ENCODE results near the gene ADGRA1. TPM values are rescaled to one million over a fixed set of nuclear protein-coding genes. Genes with fewer than 3 reads are reported as not detected.
"Not testable (repeated sequence)": the region's sequence is repeated elsewhere in the genome, so short reads cannot be mapped to it uniquely, and the experiment has no call there.

Gene ADGRA1
- total and polyA plus RNA-seq, 2 experiments from 2014 or later: not detected

DNA sequence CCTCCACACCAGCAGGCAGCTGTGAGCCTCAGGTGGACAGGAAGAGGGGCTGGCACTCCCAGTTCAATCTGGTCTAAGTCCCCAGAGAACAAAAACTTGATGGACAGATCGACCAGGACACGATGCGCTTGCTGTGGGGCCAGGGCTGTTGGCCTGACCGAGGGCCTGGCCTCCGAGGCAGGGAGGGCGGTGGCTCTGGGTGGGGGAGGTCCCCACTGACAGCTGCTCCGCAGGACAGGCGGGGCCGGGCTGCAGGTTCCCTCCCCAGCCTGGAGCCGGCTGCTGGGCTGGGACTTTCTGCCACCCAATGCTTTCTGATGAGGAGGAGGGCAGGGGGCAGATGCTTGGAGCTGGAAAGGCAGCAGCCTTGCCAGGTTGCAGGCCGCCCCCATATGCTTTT, 37.4 kb upstream of the ADGRA1 start:
- TF ChIP-seq EZH2phosphoT487 (IDR thresholded peaks at IDR 0.05; ENCODE audit: insufficient read depth, low read depth) (no peak), EZH2 (IDR thresholded peaks at IDR 0.05; ENCODE audit: insufficient read depth, poor library complexity, severe bottlenecking) (no peak)
- Histone ChIP-seq H3K9me2 (ENCODE audit: insufficient read depth) (no peaks in the 10 kb centered on the region), H3K79me2 (ENCODE audit: insufficient read depth) (no peaks in the 10 kb centered on the region), H3K27ac (no peak overlapping the region), H3K27me3 (replicated peaks; ENCODE audit: insufficient read depth) (peaks cover 19% of the 10 kb centered on the region; the same call in 1 of the 2 replicates), H3K9me3 (ENCODE audit: low read depth) (no peaks in the 10 kb centered on the region), H3K4me1 (ENCODE audit: insufficient read depth) (no peaks in the 10 kb centered on the region), H3K9ac (no peak overlapping the region), H3K4me2 (ENCODE audit: unreplicated experiment) (no peak overlapping the region), H3K36me3 (ENCODE audit: low read depth) (no peaks in the 10 kb centered on the region), H3F3A (ENCODE audit: insufficient read depth) (no peaks in the 10 kb centered on the region), H3K4me3 (no peak overlapping the region), H4K20me1 (ENCODE audit: insufficient read depth) (no peaks in the 10 kb centered on the region), H2AFZ (no peak overlapping the region)
- DNase-seq: no peak
- 34 to 39% methylated on average over 10 to 11 of the region's 11 CpGs for WGBS, 2 experiments (ENCODE audit: low coverage in 1 of 2, low lambda C conversion rate in 2 of 2, missing lambda C conversion rate in 2 of 2)
- in situ Hi-C loops (cut with MboI): no loop called here

DNA sequence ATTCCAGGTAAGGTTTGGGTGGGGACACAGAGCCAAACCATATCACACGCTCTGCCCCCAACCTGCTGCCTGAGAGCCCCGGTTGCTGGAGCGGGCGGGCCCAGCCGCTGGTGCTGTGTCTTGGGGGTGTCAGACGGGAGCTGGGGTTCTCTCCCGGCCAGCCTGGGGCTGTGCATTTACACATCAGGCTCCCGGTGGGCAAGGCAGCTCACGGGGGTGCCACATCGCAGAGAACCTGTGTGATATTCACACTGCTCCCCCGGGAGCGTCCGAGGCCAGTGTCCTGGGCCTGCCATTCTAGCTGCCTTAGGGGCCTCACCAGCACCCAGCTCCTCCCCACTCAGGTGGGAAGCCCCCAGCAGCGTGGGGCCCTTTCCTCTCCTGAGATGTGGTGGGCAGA, 35.6 kb upstream of the ADGRA1 start:
- no peaks in the 10 kb centered on the region for H3K9me3 ChIP-seq (ENCODE audit: low read depth)
- TF ChIP-seq EZH2 (IDR thresholded peaks at IDR 0.05; ENCODE audit: insufficient read depth, poor library complexity, severe bottlenecking): no peak
- TF ChIP-seq EZH2phosphoT487 (IDR thresholded peaks at IDR 0.05; ENCODE audit: insufficient read depth, low read depth): no peak
- no peaks in the 10 kb centered on the region for H3K36me3 ChIP-seq (ENCODE audit: low read depth)
- no peaks in the 10 kb centered on the region for H3K4me1 ChIP-seq (ENCODE audit: insufficient read depth)
- WGBS, 2 experiments (ENCODE audit: low coverage in 1 of 2, low lambda C conversion rate in 2 of 2, missing lambda C conversion rate in 2 of 2): 42 to 53% methylated on average over 12 to 14 of the region's 14 CpGs
- DNase-seq: no peak
- H3K27me3 ChIP-seq (replicated peaks; ENCODE audit: insufficient read depth): peaks cover 16% of the 10 kb centered on the region; the same call in 1 of the 2 replicates
- in situ Hi-C loops (cut with MboI): no loop called here
- no peaks in the 10 kb centered on the region for H4K20me1 ChIP-seq (ENCODE audit: insufficient read depth)
- no peaks in the 10 kb centered on the region for H3K79me2 ChIP-seq (ENCODE audit: insufficient read depth)
- H3K4me3 ChIP-seq: no peak overlapping the region
- H3K9ac ChIP-seq: no peak overlapping the region
- no peak overlapping the region for H2AFZ ChIP-seq
- H3K9me2 ChIP-seq (ENCODE audit: insufficient read depth): no peaks in the 10 kb centered on the region
- H3K27ac ChIP-seq: no peak overlapping the region
- no peaks in the 10 kb centered on the region for H3F3A ChIP-seq (ENCODE audit: insufficient read depth)
- H3K4me2 ChIP-seq (ENCODE audit: unreplicated experiment): no peak overlapping the region

DNA sequence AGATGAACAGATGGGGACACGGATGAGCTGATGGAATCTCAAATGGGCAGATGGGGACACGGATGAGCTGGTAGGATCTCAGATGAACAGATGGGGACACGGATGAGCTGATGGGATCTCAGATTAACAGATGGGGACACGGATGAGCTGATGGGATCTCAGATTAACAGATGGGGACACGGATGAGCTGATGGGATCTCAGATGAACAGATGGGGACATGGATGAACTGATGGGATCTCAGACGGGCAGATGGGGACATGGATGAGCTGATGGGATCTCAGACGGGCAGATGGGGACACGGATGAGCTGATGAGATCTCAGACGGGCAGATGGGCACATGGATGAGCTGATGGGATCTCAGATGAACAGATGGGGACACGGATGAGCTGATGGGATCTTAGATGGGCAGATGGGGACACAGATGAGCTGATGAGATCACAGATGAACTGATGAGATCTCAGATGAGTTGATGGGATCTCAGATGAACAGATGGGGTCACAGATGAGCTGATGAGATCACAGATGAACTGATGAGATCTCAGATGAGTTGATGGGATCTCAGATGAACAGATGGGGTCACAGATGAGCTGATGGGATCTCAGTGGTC, 34.1 kb upstream of the ADGRA1 start:
- H3K9me3 ChIP-seq (ENCODE audit: low read depth); H3K4me3 ChIP-seq; H3F3A ChIP-seq (ENCODE audit: insufficient read depth); H3K9ac ChIP-seq; H3K36me3 ChIP-seq (ENCODE audit: low read depth); DNase-seq; H3K4me1 ChIP-seq (ENCODE audit: insufficient read depth); H4K20me1 ChIP-seq (ENCODE audit: insufficient read depth); H3K79me2 ChIP-seq (ENCODE audit: insufficient read depth); in situ Hi-C loops (cut with MboI); H3K4me2 ChIP-seq (ENCODE audit: unreplicated experiment); H3K27ac ChIP-seq; H3K9me2 ChIP-seq (ENCODE audit: insufficient read depth); H2AFZ ChIP-seq: not testable (repeated sequence)
- peaks cover 16% of the 10 kb centered on the region; the same call in 1 of the 2 replicates for H3K27me3 ChIP-seq (replicated peaks; ENCODE audit: insufficient read depth)
- 20 to 23% methylated on average over 9 to 10 of the region's 10 CpGs for WGBS, 2 experiments (ENCODE audit: low coverage in 1 of 2, low lambda C conversion rate in 2 of 2, missing lambda C conversion rate in 2 of 2)

DNA sequence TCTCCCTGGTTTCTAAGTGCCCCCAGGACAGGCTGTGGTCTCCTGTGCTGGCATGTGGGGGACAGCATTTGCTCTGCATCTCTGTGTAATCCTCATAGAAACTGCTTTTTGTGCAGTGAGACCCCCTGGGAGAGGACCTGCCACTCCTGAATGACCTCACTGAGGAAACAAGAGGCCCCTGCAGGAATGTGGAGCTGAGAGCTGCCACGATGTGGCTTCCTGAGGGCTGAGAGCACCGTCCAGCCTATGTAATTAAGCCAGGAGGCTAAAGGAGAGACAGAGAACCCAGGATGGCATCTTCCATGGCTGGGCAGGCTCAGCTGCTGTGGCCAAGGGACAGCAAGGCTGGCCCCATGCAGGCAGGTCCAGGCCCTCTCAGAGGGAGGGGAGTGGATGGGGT, 32.3 kb upstream of the ADGRA1 start:
- no peaks in the 10 kb centered on the region for H4K20me1 ChIP-seq (ENCODE audit: insufficient read depth)
- H3K4me1 ChIP-seq (ENCODE audit: insufficient read depth): no peaks in the 10 kb centered on the region
- no peak overlapping the region for H2AFZ ChIP-seq
- no peak for DNase-seq
- no peaks in the 10 kb centered on the region for H3F3A ChIP-seq (ENCODE audit: insufficient read depth)
- peaks cover 13% of the 10 kb centered on the region; the same call in 1 of the 2 replicates for H3K27me3 ChIP-seq (replicated peaks; ENCODE audit: insufficient read depth)
- H3K9me2 ChIP-seq (ENCODE audit: insufficient read depth): no peaks in the 10 kb centered on the region
- H3K79me2 ChIP-seq (ENCODE audit: insufficient read depth): no peaks in the 10 kb centered on the region
- in situ Hi-C loops (cut with MboI): no loop called here
- H3K4me2 ChIP-seq (ENCODE audit: unreplicated experiment): no peak overlapping the region
- H3K9me3 ChIP-seq (ENCODE audit: low read depth): no peaks in the 10 kb centered on the region
- H3K27ac ChIP-seq: no peak overlapping the region
- WGBS, 2 experiments (ENCODE audit: low coverage in 1 of 2, low lambda C conversion rate in 2 of 2, missing lambda C conversion rate in 2 of 2): 4 to 6% methylated on average over 2 of the region's 2 CpGs
- TF ChIP-seq EZH2phosphoT487 (IDR thresholded peaks at IDR 0.05; ENCODE audit: insufficient read depth, low read depth) (no peak), EZH2 (IDR thresholded peaks at IDR 0.05; ENCODE audit: insufficient read depth, poor library complexity, severe bottlenecking) (no peak)
- no peak overlapping the region for H3K4me3 ChIP-seq
- no peaks in the 10 kb centered on the region for H3K36me3 ChIP-seq (ENCODE audit: low read depth)
- no peak overlapping the region for H3K9ac ChIP-seq

DNA sequence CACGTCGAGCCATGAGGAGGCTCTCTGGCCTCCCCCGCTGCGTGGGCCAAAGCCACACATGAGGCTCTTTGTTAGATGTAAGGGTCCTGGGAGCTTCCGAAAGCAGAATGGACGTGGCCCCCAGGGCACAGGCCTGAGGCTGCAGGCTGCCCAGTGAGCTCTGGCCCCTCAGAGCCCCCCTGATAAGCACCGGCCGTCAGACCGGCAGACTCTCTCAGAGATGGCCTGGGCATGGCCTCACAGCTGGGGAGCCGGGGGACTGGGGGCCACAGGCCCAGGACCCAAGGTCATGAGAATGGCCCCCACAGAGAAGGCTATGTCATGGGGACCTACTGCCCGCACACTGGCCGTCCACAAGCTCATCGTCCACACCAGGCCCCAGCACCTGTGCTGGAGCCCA, 31.7 kb upstream of the ADGRA1 start:
- TF ChIP-seq EZH2 (IDR thresholded peaks at IDR 0.05; ENCODE audit: insufficient read depth, poor library complexity, severe bottlenecking) (no peak), EZH2phosphoT487 (IDR thresholded peaks at IDR 0.05; ENCODE audit: insufficient read depth, low read depth) (no peak)

More for the DNA sequence above, 31.7 kb upstream of the ADGRA1 start:
- DNase-seq: no peak
- peaks cover 11% of the 10 kb centered on the region; the same call in 1 of the 2 replicates for H3K27me3 ChIP-seq (replicated peaks; ENCODE audit: insufficient read depth)
- no peak overlapping the region for H3K9ac ChIP-seq
- H3K4me3 ChIP-seq: no peak overlapping the region
- no peaks in the 10 kb centered on the region for H3K4me1 ChIP-seq (ENCODE audit: insufficient read depth)
- H3K36me3 ChIP-seq (ENCODE audit: low read depth): no peaks in the 10 kb centered on the region
- H3K79me2 ChIP-seq (ENCODE audit: insufficient read depth): no peaks in the 10 kb centered on the region
- no peak overlapping the region for H2AFZ ChIP-seq
- H4K20me1 ChIP-seq (ENCODE audit: insufficient read depth): no peaks in the 10 kb centered on the region
- no peaks in the 10 kb centered on the region for H3K9me3 ChIP-seq (ENCODE audit: low read depth)
- WGBS, 2 experiments (ENCODE audit: low coverage in 1 of 2, low lambda C conversion rate in 2 of 2, missing lambda C conversion rate in 2 of 2): 59 to 60% methylated on average over 13 of the region's 13 CpGs
- H3K9me2 ChIP-seq (ENCODE audit: insufficient read depth): no peaks in the 10 kb centered on the region
- H3F3A ChIP-seq (ENCODE audit: insufficient read depth): no peaks in the 10 kb centered on the region
- no peak overlapping the region for H3K4me2 ChIP-seq (ENCODE audit: unreplicated experiment)
- H3K27ac ChIP-seq: no peak overlapping the region
- in situ Hi-C loops (cut with MboI): no loop called here
